Nephron progenitor cell (in vitro differentiated cells): ENCODE results near the gene PGM5.

Experiments
- DNase-seq: peaks from one replicate; pipeline ENCODE4 v3.0.0; 2021
- H3K27ac Mint-ChIP-seq: 2 replicates; pipeline ENCODE4 v1.8.0; 2021; ENCODE audit warnings: mild to moderate bottlenecking, moderate library complexity, mixed read lengths
- H3K27me3 Mint-ChIP-seq: 2 replicates; pipeline ENCODE4 v1.8.0; 2021; ENCODE audit warnings: mild to moderate bottlenecking, low read depth, mixed read lengths; ENCODE audit not compliant: poor library complexity
- H3K36me3 Mint-ChIP-seq: 2 replicates; pipeline ENCODE4 v1.8.0; 2021; ENCODE audit warnings: low read depth, mixed read lengths
- H3K4me1 Mint-ChIP-seq: 2 replicates; pipeline ENCODE4 v1.8.0; 2021; ENCODE audit warnings: mixed read lengths
- H3K4me3 Mint-ChIP-seq: 2 replicates; pipeline ENCODE4 v1.8.0; 2021; ENCODE audit warnings: mild to moderate bottlenecking, moderate library complexity, mixed read lengths
- H3K9me3 Mint-ChIP-seq: 2 replicates; pipeline ENCODE4 v1.8.0; 2021; ENCODE audit warnings: mild to moderate bottlenecking, moderate library complexity, mixed read lengths
- TF ChIP-seq, protein P1 (sequence below): fragments of 200-600 bp; sonication (generic); IDR thresholded peaks from 2 replicates; pipeline ENCODE4 v1.5.0; 2021; ENCODE audit warnings: antibody characterized with exemption

PGM5 gene

DNA sequence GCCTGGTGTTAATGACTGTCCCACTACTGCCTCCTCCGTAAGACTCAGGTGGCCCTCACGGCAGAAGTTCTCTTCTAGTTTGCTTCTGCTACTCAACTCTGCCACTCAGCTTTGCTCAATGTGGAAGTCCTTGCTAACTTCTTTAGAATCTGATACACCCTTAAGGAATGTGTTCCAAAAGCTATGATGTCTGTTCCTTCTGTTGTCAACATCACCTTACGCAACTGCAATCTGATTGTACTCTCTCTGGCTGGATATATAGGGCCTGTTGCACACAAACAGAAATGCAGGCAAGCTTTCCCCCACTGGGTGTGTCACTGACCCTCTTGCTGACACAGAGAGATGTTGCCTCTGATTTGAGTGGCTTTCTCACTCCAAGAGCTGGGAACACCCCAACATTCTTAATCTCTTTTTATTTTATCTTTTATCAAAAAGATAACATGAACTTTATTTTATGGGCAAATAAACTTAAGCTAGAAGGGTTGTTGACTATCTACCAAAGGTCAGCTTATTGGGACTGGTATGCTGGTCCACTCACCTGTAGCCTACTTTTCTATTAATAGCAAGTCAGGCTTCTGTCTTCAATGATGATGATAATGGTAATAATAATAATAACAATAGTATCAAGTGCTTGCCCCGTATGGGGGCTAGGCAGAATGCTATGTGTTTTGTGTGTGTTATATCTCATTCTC, 159.1 kb downstream of the PGM5 start:
- TF ChIP-seq, protein P1, sequence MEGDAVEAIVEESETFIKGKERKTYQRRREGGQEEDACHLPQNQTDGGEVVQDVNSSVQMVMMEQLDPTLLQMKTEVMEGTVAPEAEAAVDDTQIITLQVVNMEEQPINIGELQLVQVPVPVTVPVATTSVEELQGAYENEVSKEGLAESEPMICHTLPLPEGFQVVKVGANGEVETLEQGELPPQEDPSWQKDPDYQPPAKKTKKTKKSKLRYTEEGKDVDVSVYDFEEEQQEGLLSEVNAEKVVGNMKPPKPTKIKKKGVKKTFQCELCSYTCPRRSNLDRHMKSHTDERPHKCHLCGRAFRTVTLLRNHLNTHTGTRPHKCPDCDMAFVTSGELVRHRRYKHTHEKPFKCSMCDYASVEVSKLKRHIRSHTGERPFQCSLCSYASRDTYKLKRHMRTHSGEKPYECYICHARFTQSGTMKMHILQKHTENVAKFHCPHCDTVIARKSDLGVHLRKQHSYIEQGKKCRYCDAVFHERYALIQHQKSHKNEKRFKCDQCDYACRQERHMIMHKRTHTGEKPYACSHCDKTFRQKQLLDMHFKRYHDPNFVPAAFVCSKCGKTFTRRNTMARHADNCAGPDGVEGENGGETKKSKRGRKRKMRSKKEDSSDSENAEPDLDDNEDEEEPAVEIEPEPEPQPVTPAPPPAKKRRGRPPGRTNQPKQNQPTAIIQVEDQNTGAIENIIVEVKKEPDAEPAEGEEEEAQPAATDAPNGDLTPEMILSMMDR = no peak
- Mint-ChIP-seq H3K27me3 (peaks cover 8% of the 10 kb centered on the region), H3K36me3 (peaks cover 15% of the 10 kb centered on the region), H3K4me1 (peaks cover 7% of the 10 kb centered on the region), H3K9me3 (peaks cover 18% of the 10 kb centered on the region), H3K4me3 (no peak overlapping the region), H3K27ac (no peak overlapping the region)
- DNase-seq = no peak

DNA sequence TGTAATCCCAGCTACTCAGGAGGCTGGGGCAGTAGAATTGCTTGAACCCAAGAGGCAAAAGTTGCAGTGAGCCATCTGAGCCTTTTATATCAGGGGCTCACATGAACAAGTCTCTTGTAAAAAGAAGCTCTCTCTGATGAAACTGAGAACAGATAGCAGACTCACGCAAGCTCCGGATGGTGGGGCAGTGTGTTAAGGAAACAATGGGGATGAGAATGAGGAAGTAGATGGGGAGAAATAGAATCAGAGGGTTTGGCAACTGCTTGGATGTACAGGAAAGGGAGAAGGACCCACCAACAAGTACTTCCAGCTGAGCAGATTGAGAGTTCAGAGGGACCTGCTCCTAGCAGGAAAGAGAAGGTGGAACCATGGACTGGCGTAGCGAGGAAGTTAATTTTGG, 165.7 kb downstream of the PGM5 start:
- Mint-ChIP-seq H3K27me3 (peaks cover 16% of the 10 kb centered on the region), H3K27ac (no peak overlapping the region), H3K9me3 (peaks cover 18% of the 10 kb centered on the region), H3K4me3 (no peak overlapping the region), H3K36me3 (peaks cover 15% of the 10 kb centered on the region), H3K4me1 (no peaks in the 10 kb centered on the region)
- TF ChIP-seq, protein P1 = no peak
- no peak for DNase-seq

DNA sequence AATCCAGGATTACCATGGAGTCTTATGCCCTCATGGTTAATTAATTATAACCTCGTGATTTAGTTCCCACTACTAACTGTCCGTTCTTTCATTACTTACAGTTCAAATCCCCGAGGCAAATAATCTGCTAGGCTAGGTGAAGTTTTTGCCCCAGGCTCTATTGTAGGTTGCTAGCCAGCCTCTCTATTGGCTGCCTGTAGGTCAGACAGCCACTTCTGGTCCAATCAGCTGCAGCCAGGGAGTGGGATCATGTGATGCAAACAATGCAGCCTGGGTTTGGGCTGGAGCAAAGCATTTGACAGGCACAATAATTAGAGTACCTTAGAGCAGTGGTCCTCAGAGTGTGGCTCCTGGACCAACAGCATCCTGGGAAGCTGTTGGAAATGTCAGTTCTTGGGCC, 166.5 kb downstream of the PGM5 start:
- Mint-ChIP-seq H3K27me3 (peaks cover 21% of the 10 kb centered on the region), H3K36me3 (peaks cover 10% of the 10 kb centered on the region), H3K9me3 (peaks cover 11% of the 10 kb centered on the region), H3K4me1 (no peaks in the 10 kb centered on the region), H3K27ac (no peak overlapping the region), H3K4me3 (no peak overlapping the region)
- TF ChIP-seq, protein P1 = no peak
- no peak for DNase-seq

DNA sequence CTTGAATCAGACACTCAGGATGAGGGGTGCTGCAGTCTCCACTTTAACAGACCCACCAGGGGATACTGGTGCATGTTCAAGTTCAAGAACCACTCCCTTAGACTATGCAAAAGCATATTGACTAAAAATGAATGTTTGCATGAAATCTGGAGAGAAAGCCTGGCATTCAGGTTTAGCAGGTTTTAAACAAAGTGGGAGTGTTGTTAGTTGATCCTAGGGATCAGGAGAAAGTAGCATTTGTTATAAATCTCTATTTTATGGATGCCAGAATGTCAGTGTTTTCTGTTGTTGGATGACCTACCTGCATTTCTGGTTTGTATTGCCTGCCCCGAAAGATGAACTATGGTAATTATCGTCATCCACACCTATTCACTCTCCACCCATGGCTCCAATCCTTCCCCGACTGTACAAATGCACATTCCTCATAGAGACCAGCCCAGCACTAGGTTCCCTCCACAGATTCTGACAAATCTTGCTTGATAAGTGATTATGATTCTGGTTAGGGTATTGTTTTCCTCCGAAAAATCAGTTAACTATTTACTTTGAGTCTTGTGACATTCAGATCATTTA, 167.0 kb downstream of the PGM5 start:
- peaks cover 21% of the 10 kb centered on the region for H3K27me3 Mint-ChIP-seq
- no peak overlapping the region for H3K4me3 Mint-ChIP-seq
- DNase-seq = no peak
- no peaks in the 10 kb centered on the region for H3K4me1 Mint-ChIP-seq
- TF ChIP-seq, protein P1 = no peak
- H3K36me3 Mint-ChIP-seq = peaks cover 5% of the 10 kb centered on the region
- no peak overlapping the region for H3K27ac Mint-ChIP-seq
- peaks cover 6% of the 10 kb centered on the region for H3K9me3 Mint-ChIP-seq

DNA sequence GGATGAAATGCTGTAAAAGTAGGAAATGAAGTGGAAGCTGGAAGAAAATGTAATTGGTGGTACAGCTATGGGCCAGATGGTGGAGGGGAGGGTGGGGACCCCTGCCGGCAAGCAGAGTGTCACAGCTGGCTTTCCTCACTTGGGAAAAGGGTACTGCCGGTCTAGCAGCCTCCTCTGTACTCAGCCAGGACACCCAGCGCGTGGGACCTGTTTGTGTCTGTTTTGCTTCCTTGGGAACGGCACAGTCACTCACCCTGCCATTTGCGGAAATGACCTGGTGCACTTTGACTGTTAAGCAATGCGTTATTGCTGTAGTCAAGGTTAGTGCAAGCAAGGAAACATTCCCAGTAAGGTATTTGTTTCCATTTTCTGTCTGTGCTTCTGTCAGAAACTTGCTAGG, 174.2 kb downstream of the PGM5 start:
- H3K27me3 Mint-ChIP-seq = peaks cover 32% of the 10 kb centered on the region
- H3K27ac Mint-ChIP-seq = no peak overlapping the region
- TF ChIP-seq, protein P1 = peak; percentile 28
- H3K4me3 Mint-ChIP-seq = no peak overlapping the region
- no peaks in the 10 kb centered on the region for H3K36me3 Mint-ChIP-seq
- H3K4me1 Mint-ChIP-seq = peaks cover 35% of the 10 kb centered on the region
- peak; percentile 49 for DNase-seq
- H3K9me3 Mint-ChIP-seq = no peaks in the 10 kb centered on the region

DNA sequence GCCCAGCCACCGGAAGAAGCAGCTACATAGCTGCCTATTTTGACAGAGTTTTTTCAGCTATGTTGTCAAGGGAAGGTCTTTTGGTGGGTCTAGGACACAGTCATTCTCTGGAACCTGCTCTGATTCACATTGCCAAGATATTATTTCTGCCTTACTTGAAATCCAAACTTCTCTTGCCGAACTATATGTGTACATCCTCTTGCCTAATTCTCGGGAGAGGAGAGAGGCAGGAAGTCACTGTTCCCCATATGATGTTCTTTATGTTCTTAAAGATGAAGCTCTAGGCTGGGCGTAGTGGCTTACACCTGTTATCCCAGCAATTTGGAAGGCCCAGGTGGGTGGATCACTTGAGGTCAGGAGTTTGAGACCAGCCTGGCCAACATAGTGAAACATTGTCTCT, 175.7 kb downstream of the PGM5 start:
- no peak for DNase-seq
- TF ChIP-seq, protein P1 = no peak
- no peaks in the 10 kb centered on the region for H3K9me3 Mint-ChIP-seq
- H3K4me3 Mint-ChIP-seq = no peak overlapping the region
- H3K36me3 Mint-ChIP-seq = no peaks in the 10 kb centered on the region
- peaks cover 37% of the 10 kb centered on the region for H3K4me1 Mint-ChIP-seq
- H3K27ac Mint-ChIP-seq = no peak overlapping the region
- peaks cover 32% of the 10 kb centered on the region for H3K27me3 Mint-ChIP-seq
